HUES48 (cell line): ENCODE results near the gene ERAL1.
"Not testable (repeated sequence)": the region's sequence is repeated elsewhere in the genome, so short reads cannot be mapped to it uniquely, and the experiment has no call there.

Source experiments
- H3K27ac ChIP-seq: one replicate; pipeline ENCODE4 v1.7.0; 2013; ENCODE audit warnings: low read depth, low read length, inconsistent platforms
- H3K27me3 ChIP-seq: 2 replicates; pipeline ENCODE4 v1.6.1; 2013; ENCODE audit warnings: mild to moderate bottlenecking, low read length; ENCODE audit not compliant: control insufficient read depth, insufficient read depth
- H3K36me3 ChIP-seq: 2 replicates; pipeline ENCODE4 v1.6.1; 2013; ENCODE audit warnings: low read length; ENCODE audit not compliant: control insufficient read depth, insufficient read depth
- H3K4me1 ChIP-seq: 2 replicates; pipeline ENCODE4 v1.6.1; 2013; ENCODE audit warnings: mild to moderate bottlenecking, low read length; ENCODE audit not compliant: control insufficient read depth, insufficient read depth
- H3K4me3 ChIP-seq: 2 replicates; pipeline ENCODE4 v1.5.1; 2013; ENCODE audit warnings: mild to moderate bottlenecking, low read depth, low read length
- H3K9ac ChIP-seq: 2 replicates; pipeline ENCODE4 v1.6.1; 2013; ENCODE audit warnings: mild to moderate bottlenecking, low read depth, low read length, moderate library complexity
- H3K9me3 ChIP-seq: 2 replicates; pipeline ENCODE4 v1.6.1; 2013; ENCODE audit warnings: low read length; ENCODE audit not compliant: control insufficient read depth, insufficient read depth

Gene ERAL1

GRCh38 chr17:28892024-28892423, 37.2 kb downstream of the ERAL1 start:
- Histone ChIP-seq H3K4me3 (no peak overlapping the region), H3K9me3 (no peaks in the 10 kb centered on the region), H3K27me3 (no peaks in the 10 kb centered on the region), H3K4me1 (peaks cover 14% of the 10 kb centered on the region), H3K27ac (no peak overlapping the region), H3K36me3 (no peaks in the 10 kb centered on the region; the same call in 1 of the 2 replicates), H3K9ac (no peak overlapping the region)

- not testable (repeated sequence) for H3K9ac ChIP-seq, H3K4me3 ChIP-seq, H3K9me3 ChIP-seq, H3K27ac ChIP-seq, H3K27me3 ChIP-seq, H3K36me3 ChIP-seq
- peaks cover 16% of the 10 kb centered on the region for H3K4me1 ChIP-seq
These were observed 38.7 kb downstream of the ERAL1 start for GRCh38 chr17:28893248-28894183.

GRCh38 chr17:28895794-28896447, 41.1 kb downstream of the ERAL1 start:
- Histone ChIP-seq H3K27me3 (no peaks in the 10 kb centered on the region), H3K36me3 (peaks cover 14% of the 10 kb centered on the region), H3K9ac (no peak overlapping the region), H3K9me3 (no peaks in the 10 kb centered on the region), H3K4me3 (peak overlapping the region; percentile 80), H3K27ac (no peak overlapping the region), H3K4me1 (peaks cover 16% of the 10 kb centered on the region)

- H3K9me3 ChIP-seq = no peaks in the 10 kb centered on the region
- H3K9ac ChIP-seq = peak overlapping the region; percentile 69; the same call in 1 of the 2 replicates
- no peaks in the 10 kb centered on the region for H3K27me3 ChIP-seq
- H3K27ac ChIP-seq = peak overlapping the region; percentile 88
- peaks cover 14% of the 10 kb centered on the region for H3K36me3 ChIP-seq
- H3K4me1 ChIP-seq = peaks cover 16% of the 10 kb centered on the region
- H3K4me3 ChIP-seq = peak overlapping the region; percentile 80
These were observed 41.7 kb downstream of the ERAL1 start for GRCh38 chr17:28896491-28896883.

GRCh38 chr17:28896884-28897768, 42.3 kb downstream of the ERAL1 start, which contains the start of gene FLOT2:
Gene FLOT2, minus strand, starts transcription at chr17:28897733. Its CDS starts 159 bp downstream, at chr17:28897574.
- Histone ChIP-seq H3K9ac (peak within 1 kb of the TSS; percentile 69), H3K9me3 (no peaks in the 10 kb centered on the region), H3K36me3 (peaks cover 14% of the 10 kb centered on the region), H3K4me1 (peaks cover 22% of the 10 kb centered on the region), H3K27ac (peak within 1 kb of the TSS; percentile 88), H3K27me3 (no peaks in the 10 kb centered on the region), H3K4me3 (peak within 1 kb of the TSS; percentile 80)

- Histone ChIP-seq H3K9ac (no peak overlapping the region), H3K4me1 (peaks cover 22% of the 10 kb centered on the region), H3K36me3 (peaks cover 14% of the 10 kb centered on the region), H3K9me3 (no peaks in the 10 kb centered on the region), H3K27ac (peak overlapping the region; percentile 88), H3K4me3 (peak overlapping the region; percentile 80), H3K27me3 (no peaks in the 10 kb centered on the region)
These were observed 43.1 kb downstream of the ERAL1 start for GRCh38 chr17:28897769-28898526.

GRCh38 chr17:28898527-28898955, 43.7 kb downstream of the ERAL1 start:
- no peak overlapping the region for H3K4me3 ChIP-seq
- H3K9ac ChIP-seq = no peak overlapping the region
- H3K9me3 ChIP-seq = no peaks in the 10 kb centered on the region
- H3K27ac ChIP-seq = no peak overlapping the region
- no peaks in the 10 kb centered on the region for H3K27me3 ChIP-seq
- H3K36me3 ChIP-seq = peaks cover 14% of the 10 kb centered on the region
- peaks cover 25% of the 10 kb centered on the region for H3K4me1 ChIP-seq

GRCh38 chr17:28899212-28899815, 44.5 kb downstream of the ERAL1 start:
- peaks cover 14% of the 10 kb centered on the region for H3K36me3 ChIP-seq
- H3K27me3 ChIP-seq = no peaks in the 10 kb centered on the region
- no peak overlapping the region for H3K4me3 ChIP-seq
- H3K9me3 ChIP-seq = no peaks in the 10 kb centered on the region
- no peak overlapping the region for H3K9ac ChIP-seq
- peaks cover 25% of the 10 kb centered on the region for H3K4me1 ChIP-seq
- H3K27ac ChIP-seq = no peak overlapping the region

- Histone ChIP-seq H3K9ac (no peak overlapping the region), H3K9me3 (no peaks in the 10 kb centered on the region), H3K27me3 (no peaks in the 10 kb centered on the region), H3K4me3 (no peak overlapping the region; the same call in 1 of the 2 replicates), H3K36me3 (peaks cover 24% of the 10 kb centered on the region), H3K27ac (no peak overlapping the region), H3K4me1 (peaks cover 19% of the 10 kb centered on the region)
These were observed 46.3 kb downstream of the ERAL1 start for GRCh38 chr17:28900986-28901726.
